BJ (cell line): ENCODE results near the gene MET. TPM values are rescaled to one million over a fixed set of nuclear protein-coding genes. Genes with fewer than 3 reads are reported as not detected.
A peak's percentile ranks its signal among the peaks of the same experiment; 100 is the strongest.
"Not testable (repeated sequence)": the region's sequence is repeated elsewhere in the genome, so short reads cannot be mapped to it uniquely, and the experiment has no call there.

Experiments used
- CTCF ChIA-PET: fragments of 350-600 bp; formaldehyde crosslinking; extraction: SDS; loops from one replicate; lab custom pipeline; 2021; ENCODE audit warnings: antibody characterized with exemption, inconsistent platforms; lab: Yijun Ruan, JAX
- POLR2A ChIA-PET: fragments of 300-600 bp; sonication (Branson Sonifier 250); formaldehyde crosslinking; extraction: SDS; loops from one replicate; lab custom pipeline; 2021; ENCODE audit warnings: antibody characterized with exemption; lab: Charles Lee
- DNase-seq: peaks from one replicate; pipeline ENCODE4 v3.0.0-alpha.2; 2011; ENCODE audit warnings: low read depth
- H3K27me3 ChIP-seq: 2 replicates; pipeline ENCODE4 v1.6.0; 2011; ENCODE audit warnings: low read length; ENCODE audit not compliant: control insufficient read depth, insufficient read depth
- H3K36me3 ChIP-seq: 2 replicates; pipeline ENCODE4 v1.5.1; 2011; ENCODE audit warnings: low read length; ENCODE audit not compliant: control insufficient read depth, insufficient read depth
- H3K4me3 ChIP-seq: 2 replicates; pipeline ENCODE4 v1.5.1; 2011; ENCODE audit warnings: low read depth, mild to moderate bottlenecking, control low read depth, low read length
- polyA plus RNA-seq: library from polyadenylated mRNA; depleted of rRNA; stranded (reverse); fragments of >200 nt; gene quantifications from 2 replicates; pipeline ENCODE4 v1.2.3, GENCODE V29; 2011
- TF ChIP-seq, protein P1 (sequence below): IDR thresholded peaks from 2 replicates; pipeline ENCODE4 v1.5.1; 2011; ENCODE audit warnings: low read depth, mild to moderate bottlenecking, control low read depth, inconsistent platforms, low read length, moderate library complexity; ENCODE audit not compliant: insufficient read depth

MET gene
- polyA plus RNA-seq, 1 experiment: 68.3 TPM

GRCh38 chr7:116713500-116713899, 41.5 kb downstream of the MET start:
- H3K27me3 ChIP-seq: no peaks in the 10 kb centered on the region
- TF ChIP-seq, protein P1, sequence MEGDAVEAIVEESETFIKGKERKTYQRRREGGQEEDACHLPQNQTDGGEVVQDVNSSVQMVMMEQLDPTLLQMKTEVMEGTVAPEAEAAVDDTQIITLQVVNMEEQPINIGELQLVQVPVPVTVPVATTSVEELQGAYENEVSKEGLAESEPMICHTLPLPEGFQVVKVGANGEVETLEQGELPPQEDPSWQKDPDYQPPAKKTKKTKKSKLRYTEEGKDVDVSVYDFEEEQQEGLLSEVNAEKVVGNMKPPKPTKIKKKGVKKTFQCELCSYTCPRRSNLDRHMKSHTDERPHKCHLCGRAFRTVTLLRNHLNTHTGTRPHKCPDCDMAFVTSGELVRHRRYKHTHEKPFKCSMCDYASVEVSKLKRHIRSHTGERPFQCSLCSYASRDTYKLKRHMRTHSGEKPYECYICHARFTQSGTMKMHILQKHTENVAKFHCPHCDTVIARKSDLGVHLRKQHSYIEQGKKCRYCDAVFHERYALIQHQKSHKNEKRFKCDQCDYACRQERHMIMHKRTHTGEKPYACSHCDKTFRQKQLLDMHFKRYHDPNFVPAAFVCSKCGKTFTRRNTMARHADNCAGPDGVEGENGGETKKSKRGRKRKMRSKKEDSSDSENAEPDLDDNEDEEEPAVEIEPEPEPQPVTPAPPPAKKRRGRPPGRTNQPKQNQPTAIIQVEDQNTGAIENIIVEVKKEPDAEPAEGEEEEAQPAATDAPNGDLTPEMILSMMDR: no peak
- CTCF ChIA-PET: no interaction called here
- DNase-seq: no peak
- POLR2A ChIA-PET: no interaction called here
- H3K36me3 ChIP-seq: no peaks in the 10 kb centered on the region
- H3K4me3 ChIP-seq: no peak overlapping the region

DNA sequence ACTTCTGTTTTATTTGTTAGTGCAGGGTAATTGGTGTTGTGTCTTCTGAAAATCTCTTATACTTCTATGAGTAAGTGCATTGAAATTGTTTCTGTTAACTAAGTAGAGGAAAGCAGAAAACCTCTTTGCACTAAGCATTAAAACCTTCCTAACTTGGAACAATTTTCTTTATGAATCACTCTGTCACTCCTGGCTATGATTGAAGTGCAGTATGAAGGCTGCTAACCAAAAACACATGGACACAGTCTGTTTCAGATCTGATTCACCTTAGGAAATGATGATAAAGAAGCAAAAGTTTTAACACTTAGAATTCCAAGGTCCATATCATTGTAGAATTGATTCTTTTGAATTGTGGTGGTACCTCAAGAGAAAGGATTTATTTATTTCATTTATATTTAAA, 41.9 kb downstream of the MET start:
- TF ChIP-seq, protein P1: no peak
- DNase-seq: peak; percentile 50
- Histone ChIP-seq H3K36me3 (no peaks in the 10 kb centered on the region), H3K4me3 (no peak overlapping the region), H3K27me3 (no peaks in the 10 kb centered on the region)
- ChIA-PET POLR2A (no interaction called here), CTCF (interaction anchor here (1.2 to 1.4 kb wide), 2 partner anchors 18 to 73 kb away, joined by 3 to 4 read pairs; no protein-coding TSS in a partner anchor)

DNA sequence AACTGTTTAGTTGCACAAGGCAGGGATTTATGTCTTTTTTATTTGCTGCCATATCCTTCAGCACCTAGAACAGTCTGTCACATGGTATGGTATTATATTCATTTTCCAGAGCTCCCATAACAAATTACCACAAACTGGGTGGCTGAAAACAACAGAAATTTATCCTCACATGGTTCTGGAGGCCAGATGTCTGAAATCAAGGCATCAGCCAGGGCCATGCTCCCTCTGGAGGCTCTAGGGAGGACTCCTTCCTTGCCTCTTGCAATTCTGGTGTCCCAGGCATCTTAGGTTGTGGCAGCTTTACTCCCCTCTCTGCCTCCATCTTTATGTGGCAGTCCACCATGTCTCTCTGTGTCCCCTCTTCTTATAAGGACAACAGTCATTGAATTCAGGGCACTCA, 43.1 kb downstream of the MET start:
- ChIA-PET CTCF (interaction anchor here (0.8 to 1.4 kb wide), 9 partner anchors 9 to 134 kb away, joined by 3 to 4 read pairs (median 3); no protein-coding TSS in a partner anchor), POLR2A (no interaction called here)
- H3K4me3 ChIP-seq: no peak overlapping the region
- no peaks in the 10 kb centered on the region for H3K27me3 ChIP-seq
- DNase-seq: no peak
- H3K36me3 ChIP-seq: no peaks in the 10 kb centered on the region
- TF ChIP-seq, protein P1: peak; percentile 50

DNA sequence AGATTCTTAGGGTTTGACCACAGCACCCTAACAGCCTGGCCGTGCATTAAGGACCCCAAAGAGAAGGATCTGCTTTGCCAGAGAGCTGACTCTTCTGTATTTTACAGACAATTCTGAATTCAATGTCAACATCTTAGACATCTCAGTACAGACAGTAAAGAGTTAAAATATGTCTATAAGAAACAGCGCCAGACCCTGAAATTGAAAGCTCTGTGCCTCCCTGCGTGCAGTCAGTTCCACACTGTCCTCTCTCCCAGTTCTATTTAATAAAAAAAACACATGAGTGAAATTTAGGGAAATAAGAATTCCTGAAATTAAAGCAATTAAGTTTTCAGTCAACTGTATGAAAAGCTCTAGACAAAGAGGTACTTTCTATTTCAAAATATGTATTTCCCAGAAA, 45.1 kb downstream of the MET start:
- TF ChIP-seq, protein P1: no peak
- Histone ChIP-seq H3K27me3 (no peaks in the 10 kb centered on the region), H3K36me3 (no peaks in the 10 kb centered on the region), H3K4me3 (no peak overlapping the region)
- ChIA-PET POLR2A (interaction anchor here (0.7 to 1.3 kb wide), 2 partner anchors 9 to 134 kb away, joined by 4 read pairs; no protein-coding TSS in a partner anchor), CTCF (interaction anchor here (0.6 to 2.0 kb wide), 5 partner anchors 10 to 130 kb away, joined by 3 to 6 read pairs (median 4); no protein-coding TSS in a partner anchor)
- DNase-seq: no peak

- POLR2A ChIA-PET: not testable (repeated sequence)
These were observed 52.0 kb downstream of the MET start for GRCh38 chr7:116723959-116724529.

More at GRCh38 chr7:116723959-116724529, 52.0 kb downstream of the MET start:
- DNase-seq, H3K36me3 ChIP-seq, H3K27me3 ChIP-seq, H3K4me3 ChIP-seq, CTCF ChIA-PET: not testable (repeated sequence)
